DND-41 (cell line): ENCODE data around the gene MAGOHB.

Source experiments
- ATAC-seq: fragments of 200-7000 bp; cut with Tn5 transposase; 3 replicates; pipeline ENCODE4 v1.9.1; 2021; ENCODE audit warnings: low read depth; ENCODE audit not compliant: insufficient read depth
- DNase-seq: peaks from one replicate; pipeline ENCODE4 v3.0.0-alpha.2; 2020
- H2AFZ ChIP-seq: 2 replicates; pipeline ENCODE4 v1.6.0; 2012; ENCODE audit warnings: low read depth, low read length
- H3K27ac ChIP-seq: 2 replicates; pipeline ENCODE4 v1.5.1; 2012; ENCODE audit warnings: low read length, inconsistent platforms
- H3K27me3 ChIP-seq: fragments of 200-600 bp; sonication (generic); 2 replicates; pipeline ENCODE4 v1.6.0; 2012; ENCODE audit warnings: low read length, mild to moderate bottlenecking, inconsistent platforms; ENCODE audit not compliant: insufficient read depth, poor library complexity
- H3K36me3 ChIP-seq: 2 replicates; pipeline ENCODE4 v1.5.1; 2012; ENCODE audit warnings: low read length, inconsistent platforms; ENCODE audit not compliant: insufficient read depth
- H3K4me1 ChIP-seq: 2 replicates; pipeline ENCODE4 v1.5.1; 2012; ENCODE audit warnings: mild to moderate bottlenecking, low read length; ENCODE audit not compliant: insufficient read depth
- H3K4me2 ChIP-seq: 2 replicates; pipeline ENCODE4 v1.6.0; 2012; ENCODE audit warnings: mild to moderate bottlenecking, moderate library complexity, low read length, inconsistent platforms; ENCODE audit not compliant: insufficient read depth
- H3K4me3 ChIP-seq, 2 experiments: fragments of 200-600 bp in 1 of 2; shearing (Covaris generic) in 1 of 2; 2 replicates each; pipeline ENCODE4 v1.5.1; 2012 to 2016; ENCODE audit warnings: inconsistent platforms in 2 of 2, low read length in 2 of 2, mild to moderate bottlenecking in 2 of 2, low read depth in 1 of 2, moderate library complexity in 1 of 2
- H3K79me2 ChIP-seq: 2 replicates; pipeline ENCODE4 v1.6.0; 2012; ENCODE audit warnings: low read length, inconsistent platforms; ENCODE audit not compliant: insufficient read depth
- H3K9ac ChIP-seq: 2 replicates; pipeline ENCODE4 v1.6.0; 2012; ENCODE audit warnings: low read depth, mild to moderate bottlenecking, inconsistent platforms, low read length, moderate library complexity
- H3K9me3 ChIP-seq: 2 replicates; pipeline ENCODE4 v1.5.1; 2012; ENCODE audit warnings: low read length, moderate library complexity, mild to moderate bottlenecking, inconsistent platforms; ENCODE audit not compliant: insufficient read depth, severe bottlenecking
- H4K20me1 ChIP-seq: 2 replicates; pipeline ENCODE4 v1.6.0; 2012; ENCODE audit warnings: low read length; ENCODE audit not compliant: insufficient read depth
- EZH2 ChIP-seq: IDR thresholded peaks from 3 replicates; pipeline ENCODE4 v1.6.1; 2012; ENCODE audit warnings: borderline replicate concordance, low read depth, mild to moderate bottlenecking, moderate library complexity, low read length, inconsistent platforms; ENCODE audit not compliant: severe bottlenecking
- TF ChIP-seq, protein P1 (sequence below): IDR thresholded peaks from 2 replicates; pipeline ENCODE4 v1.5.1; 2012; ENCODE audit warnings: borderline replicate concordance, low read length, moderate library complexity, mild to moderate bottlenecking; ENCODE audit not compliant: poor library complexity, severe bottlenecking; ENCODE audit errors: extremely low read depth

Gene MAGOHB

DNA sequence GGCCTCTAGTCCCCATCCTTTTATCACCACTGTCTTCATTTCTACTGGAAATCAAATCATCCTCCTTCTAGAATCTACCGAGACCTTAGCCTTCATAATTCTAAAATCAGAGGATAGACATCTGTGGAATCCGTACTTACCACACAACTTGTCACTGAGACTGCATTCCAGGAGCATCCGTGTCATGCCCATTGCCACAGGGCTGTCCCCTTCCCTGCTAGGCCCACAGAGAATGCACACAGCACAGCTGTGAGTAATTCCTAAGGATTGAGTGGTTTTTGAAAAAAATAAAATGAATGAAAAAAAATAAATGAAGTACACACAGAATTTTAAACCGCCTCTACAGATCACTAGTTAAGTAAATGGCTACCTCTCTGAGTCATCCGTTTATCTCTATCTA, 21.0 kb upstream of the MAGOHB start:
- H3K79me2 ChIP-seq = no peaks in the 10 kb centered on the region
- no peak overlapping the region for H3K4me2 ChIP-seq
- ATAC-seq (no peak), DNase-seq (no peak)
- H3K4me1 ChIP-seq = no peaks in the 10 kb centered on the region
- no peak overlapping the region for H3K4me3 ChIP-seq
- TF ChIP-seq, protein P1, sequence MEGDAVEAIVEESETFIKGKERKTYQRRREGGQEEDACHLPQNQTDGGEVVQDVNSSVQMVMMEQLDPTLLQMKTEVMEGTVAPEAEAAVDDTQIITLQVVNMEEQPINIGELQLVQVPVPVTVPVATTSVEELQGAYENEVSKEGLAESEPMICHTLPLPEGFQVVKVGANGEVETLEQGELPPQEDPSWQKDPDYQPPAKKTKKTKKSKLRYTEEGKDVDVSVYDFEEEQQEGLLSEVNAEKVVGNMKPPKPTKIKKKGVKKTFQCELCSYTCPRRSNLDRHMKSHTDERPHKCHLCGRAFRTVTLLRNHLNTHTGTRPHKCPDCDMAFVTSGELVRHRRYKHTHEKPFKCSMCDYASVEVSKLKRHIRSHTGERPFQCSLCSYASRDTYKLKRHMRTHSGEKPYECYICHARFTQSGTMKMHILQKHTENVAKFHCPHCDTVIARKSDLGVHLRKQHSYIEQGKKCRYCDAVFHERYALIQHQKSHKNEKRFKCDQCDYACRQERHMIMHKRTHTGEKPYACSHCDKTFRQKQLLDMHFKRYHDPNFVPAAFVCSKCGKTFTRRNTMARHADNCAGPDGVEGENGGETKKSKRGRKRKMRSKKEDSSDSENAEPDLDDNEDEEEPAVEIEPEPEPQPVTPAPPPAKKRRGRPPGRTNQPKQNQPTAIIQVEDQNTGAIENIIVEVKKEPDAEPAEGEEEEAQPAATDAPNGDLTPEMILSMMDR = no peak
- peaks cover 7% of the 10 kb centered on the region for H3K27me3 ChIP-seq
- no peak overlapping the region for H2AFZ ChIP-seq
- H3K36me3 ChIP-seq = no peaks in the 10 kb centered on the region
- H4K20me1 ChIP-seq = no peaks in the 10 kb centered on the region
- H3K9me3 ChIP-seq = no peaks in the 10 kb centered on the region
- H3K9ac ChIP-seq = no peak overlapping the region
- no peak overlapping the region for H3K27ac ChIP-seq

DNA sequence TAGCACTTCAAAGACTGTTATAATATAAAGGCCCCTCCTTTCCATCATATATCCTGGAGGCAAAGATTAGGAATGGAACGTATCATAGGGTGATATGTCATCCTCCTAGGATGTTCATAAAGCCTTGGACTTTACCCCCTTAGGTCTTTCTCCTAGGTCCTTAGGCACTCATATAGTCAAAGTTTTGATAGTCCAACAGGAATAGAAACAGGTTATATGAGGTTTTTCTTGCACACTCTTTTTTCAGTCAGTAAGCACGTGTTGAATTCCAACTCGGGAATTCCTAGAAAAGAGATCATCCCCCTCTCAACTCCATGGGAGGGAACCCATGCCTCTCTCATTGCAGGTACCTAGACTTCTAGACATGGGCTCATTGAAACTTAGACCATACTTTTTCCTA, 20.1 kb upstream of the MAGOHB start:
- no peak for TF ChIP-seq EZH2
- TF ChIP-seq, protein P1 = no peak
- H3K9ac ChIP-seq = no peak overlapping the region
- H3K4me2 ChIP-seq = no peak overlapping the region
- peaks cover 7% of the 10 kb centered on the region for H3K27me3 ChIP-seq
- H2AFZ ChIP-seq = no peak overlapping the region
- H3K79me2 ChIP-seq = no peaks in the 10 kb centered on the region
- DNase-seq = no peak
- no peaks in the 10 kb centered on the region for H3K36me3 ChIP-seq
- no peak for ATAC-seq
- H3K9me3 ChIP-seq = no peaks in the 10 kb centered on the region
- H3K4me3 ChIP-seq = no peak overlapping the region
- H3K27ac ChIP-seq = no peak overlapping the region
- H3K4me1 ChIP-seq = no peaks in the 10 kb centered on the region
- no peaks in the 10 kb centered on the region for H4K20me1 ChIP-seq

DNA sequence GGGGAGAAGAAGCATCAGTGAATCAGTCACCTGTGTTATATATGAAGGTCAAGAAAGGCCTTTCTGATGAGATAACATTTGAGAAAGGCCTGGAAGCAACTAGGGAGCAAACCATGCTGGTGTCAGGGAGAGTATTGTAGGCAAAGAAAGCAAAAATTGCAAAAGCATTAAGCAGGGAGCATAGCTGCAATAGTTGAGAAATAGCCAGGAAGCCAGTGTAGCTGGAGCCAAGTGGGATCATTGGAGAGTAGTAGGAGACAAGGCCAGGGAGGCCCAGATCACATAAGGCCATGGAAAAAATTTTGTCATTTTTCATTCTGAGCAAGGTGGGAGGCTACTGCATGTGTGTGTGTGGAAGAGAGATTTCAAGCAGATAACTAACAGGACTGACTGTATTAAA, 18.8 kb upstream of the MAGOHB start:
- TF ChIP-seq, protein P1 = no peak
- no peak for TF ChIP-seq EZH2
- H3K36me3 ChIP-seq = no peaks in the 10 kb centered on the region
- H2AFZ ChIP-seq = no peak overlapping the region
- no peak overlapping the region for H3K27ac ChIP-seq
- no peak for ATAC-seq
- no peak for DNase-seq
- H3K4me1 ChIP-seq = no peaks in the 10 kb centered on the region
- H3K9ac ChIP-seq = no peak overlapping the region
- H3K4me2 ChIP-seq = no peak overlapping the region
- no peaks in the 10 kb centered on the region for H3K9me3 ChIP-seq
- H3K79me2 ChIP-seq = no peaks in the 10 kb centered on the region
- H3K27me3 ChIP-seq = peaks cover 13% of the 10 kb centered on the region
- H3K4me3 ChIP-seq = no peak overlapping the region
- H4K20me1 ChIP-seq = no peaks in the 10 kb centered on the region

DNA sequence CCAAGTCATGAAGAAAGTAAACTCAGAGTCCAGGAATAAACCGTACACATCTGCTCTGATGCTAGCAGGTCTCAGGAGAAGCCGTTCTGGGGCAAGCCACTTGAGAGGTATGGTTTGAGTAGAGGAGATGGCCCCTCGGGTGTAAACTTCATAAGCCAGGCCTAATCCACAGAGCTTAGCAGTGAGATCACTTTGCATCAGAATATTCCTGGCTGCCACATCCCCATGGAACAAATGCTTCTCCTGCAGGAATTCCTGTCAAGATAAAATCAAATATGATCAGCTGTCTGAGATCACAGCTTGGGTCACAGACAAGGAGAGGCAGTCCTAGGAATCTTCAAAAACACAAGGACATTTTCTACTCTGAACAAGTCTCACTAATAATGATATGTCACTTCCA, 11.2 kb upstream of the MAGOHB start:
- no peak for ATAC-seq
- Histone ChIP-seq H2AFZ (no peak overlapping the region), H3K27me3 (peaks cover 18% of the 10 kb centered on the region), H3K9me3 (no peaks in the 10 kb centered on the region), H3K36me3 (no peaks in the 10 kb centered on the region), H3K4me1 (no peaks in the 10 kb centered on the region), H3K79me2 (no peaks in the 10 kb centered on the region), H3K4me3 (no peak overlapping the region), H3K27ac (no peak overlapping the region), H3K9ac (no peak overlapping the region), H4K20me1 (no peaks in the 10 kb centered on the region), H3K4me2 (no peak overlapping the region)
- no peak for TF ChIP-seq EZH2
- TF ChIP-seq, protein P1 = no peak
- no peak for DNase-seq
